NCI-H2227 (cell line): ENCODE measurements around the gene RPS6KC1.
"Not testable (repeated sequence)": the region's sequence is repeated elsewhere in the genome, so short reads cannot be mapped to it uniquely, and the experiment has no call there.

Experiments used
- DNase-seq: peaks from one replicate; lab custom pipeline; 2025; ENCODE audit not compliant: unreplicated experiment; lab: John Stamatoyannopoulos, UW

RPS6KC1 gene

DNA sequence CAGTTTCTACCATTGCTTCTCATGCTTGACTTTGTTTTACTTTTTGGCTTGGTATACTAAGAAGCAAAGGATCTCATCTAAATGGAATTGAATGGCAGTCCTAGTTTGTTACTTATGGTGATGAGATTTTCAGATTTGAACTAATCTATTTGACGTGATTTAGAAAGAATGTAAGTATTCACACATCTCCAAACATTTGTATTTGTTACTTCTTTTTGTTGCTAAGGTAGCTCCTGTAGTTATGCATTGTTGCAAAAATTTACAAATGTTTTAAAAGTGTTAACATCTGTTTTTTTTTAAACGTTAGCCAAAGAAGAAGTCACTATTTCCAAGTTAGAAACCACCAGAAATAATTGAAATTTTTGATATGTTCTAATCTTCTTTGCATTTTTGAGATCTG, 222.5 kb downstream of the RPS6KC1 start:
- DNase-seq, result no peak

DNA sequence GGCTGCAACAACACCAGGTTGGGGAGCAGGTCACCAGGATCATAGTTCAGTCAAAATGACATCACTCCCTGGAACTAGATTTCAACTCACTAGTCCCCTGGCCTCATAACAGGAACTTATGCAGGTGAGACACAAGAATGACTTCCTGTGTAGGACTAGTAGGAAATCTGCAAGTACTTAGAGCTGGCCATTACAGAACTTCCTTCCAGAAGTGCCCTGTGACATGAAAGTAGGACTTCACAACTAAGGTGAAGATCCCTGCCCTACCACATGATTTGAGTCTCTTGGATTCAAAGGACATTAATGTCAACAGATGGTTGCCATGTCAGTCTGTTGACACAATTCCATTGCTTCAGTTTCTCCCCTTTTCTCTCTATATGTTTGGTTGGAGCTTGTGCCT, 223.1 kb downstream of the RPS6KC1 start:
- DNase-seq, result no peak

DNA sequence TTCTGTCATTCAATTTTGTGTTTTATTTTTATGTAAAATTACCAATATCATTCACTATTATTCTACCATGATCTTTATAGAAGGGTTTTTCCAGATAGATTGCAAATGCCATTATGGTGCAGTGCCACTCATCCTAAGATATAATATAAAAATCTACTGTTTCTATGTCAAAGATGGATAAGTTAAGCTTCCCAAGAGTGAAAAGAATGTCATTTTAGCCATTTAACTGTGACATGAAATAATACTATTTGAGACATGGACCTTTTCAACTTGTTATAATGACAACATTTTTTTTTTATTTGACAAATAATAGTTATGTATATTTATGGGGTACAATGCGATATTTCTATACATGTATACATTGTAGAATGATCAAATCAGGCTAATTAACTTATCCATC, 224.3 kb downstream of the RPS6KC1 start:
- no peak for DNase-seq

DNA sequence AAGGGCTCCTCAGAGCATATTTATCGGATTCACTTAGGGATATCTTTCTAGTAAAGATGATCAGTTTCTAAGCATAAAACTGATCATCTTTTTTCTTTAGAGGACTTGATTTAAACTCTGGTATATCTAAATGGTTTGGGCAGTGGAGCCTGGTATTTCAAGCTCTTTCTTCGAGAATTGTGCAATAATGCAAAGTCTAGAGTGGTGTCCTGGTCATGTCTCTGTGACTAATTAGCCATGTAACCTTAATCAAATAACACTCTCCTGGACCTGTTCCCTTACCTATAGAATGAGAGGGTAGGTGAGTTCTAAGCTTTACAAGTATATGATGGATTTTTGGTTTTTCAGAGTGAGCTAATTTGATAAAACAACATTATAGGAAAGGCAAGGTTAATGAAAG, 225.2 kb downstream of the RPS6KC1 start:
- no peak for DNase-seq

DNA sequence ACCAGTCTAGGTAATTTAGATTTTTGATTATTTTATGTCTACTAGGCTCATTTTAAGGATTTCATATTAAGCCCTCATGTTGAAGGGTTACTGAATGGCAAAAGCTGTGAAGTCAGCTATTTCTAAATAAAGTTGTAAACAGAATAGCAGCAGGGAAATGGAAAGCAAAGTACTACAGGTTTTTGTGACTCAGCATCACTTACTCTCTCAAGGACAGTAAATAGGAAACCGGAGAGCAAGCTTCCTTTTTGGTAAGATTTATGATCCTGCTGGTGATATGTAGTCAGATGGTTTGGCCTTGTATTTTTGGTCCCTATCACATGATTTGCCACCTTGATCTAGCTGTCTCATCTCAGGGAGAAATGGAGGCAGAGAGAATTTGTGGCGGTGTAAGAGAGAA, 226.0 kb downstream of the RPS6KC1 start:
- no peak for DNase-seq

DNA sequence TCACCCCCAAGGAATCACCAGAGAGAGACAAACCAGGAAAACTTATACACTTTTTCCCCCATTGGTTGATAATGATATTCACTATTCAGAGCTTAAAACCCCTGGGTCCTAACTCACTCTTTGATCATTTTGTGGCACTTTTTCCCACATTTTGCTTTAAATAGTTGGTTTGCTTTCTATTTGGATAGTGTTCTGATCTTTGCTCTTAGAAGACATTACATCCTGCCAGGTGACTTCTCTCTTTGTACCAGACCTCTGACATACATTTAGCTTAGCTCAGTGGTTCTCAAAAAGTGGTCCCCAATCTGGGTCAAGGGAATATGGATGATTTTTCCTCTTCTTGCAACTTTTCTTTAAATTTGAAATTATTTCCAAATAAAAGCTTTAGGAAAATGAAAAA, 228.4 kb downstream of the RPS6KC1 start:
- no peak for DNase-seq

DNA sequence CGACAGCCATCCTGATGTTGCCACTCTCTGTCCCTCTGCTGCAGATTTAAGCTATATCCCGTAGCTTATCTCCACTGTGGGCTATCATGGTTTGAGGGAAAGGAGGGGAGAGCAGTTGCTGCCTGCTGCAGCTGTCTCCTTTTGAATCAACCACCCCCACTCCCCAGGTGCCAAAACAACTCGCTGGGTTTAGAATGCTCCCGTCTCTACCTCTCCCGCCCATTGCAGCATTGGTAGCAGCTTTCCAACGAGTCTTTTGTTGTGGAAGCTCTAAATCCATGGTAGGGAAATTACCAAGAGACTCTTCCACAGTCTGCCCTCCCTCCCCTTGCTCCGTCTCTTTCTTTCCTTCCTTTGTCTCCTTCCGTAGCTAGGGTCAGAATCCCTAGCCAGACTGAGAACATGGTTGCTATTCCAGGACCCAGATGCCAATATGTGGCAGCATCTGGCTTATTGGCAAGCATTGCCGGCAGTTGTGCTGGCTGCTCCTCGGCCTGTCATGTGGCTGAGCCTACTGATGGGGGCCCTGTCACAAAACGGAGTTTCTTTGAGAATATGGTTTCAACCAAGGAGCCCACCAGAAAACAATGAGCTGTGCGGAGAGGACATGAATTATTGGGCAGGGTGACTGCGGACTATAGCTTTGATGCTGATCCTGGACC, 230.7 kb downstream of the RPS6KC1 start:
- no peak for DNase-seq

DNA sequence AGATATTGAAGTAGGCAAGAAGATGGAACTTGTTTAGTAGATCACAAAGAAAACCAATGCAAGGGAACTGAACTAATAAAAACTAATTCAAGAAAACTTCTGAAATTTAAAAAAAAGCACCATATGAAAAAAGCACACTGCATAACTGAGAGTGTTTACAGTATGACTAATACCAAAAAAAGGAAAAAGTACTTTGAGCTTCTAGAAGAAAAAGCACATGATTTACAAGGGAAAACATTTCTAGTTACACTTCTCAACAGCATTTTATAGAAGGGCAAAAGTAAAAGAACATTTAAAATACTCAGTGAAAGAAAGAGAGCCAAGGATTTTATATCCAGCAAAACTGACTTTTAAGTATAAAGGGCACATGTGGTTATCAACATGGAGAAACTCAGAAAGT, 233.6 kb downstream of the RPS6KC1 start:
- no peak for DNase-seq

DNA sequence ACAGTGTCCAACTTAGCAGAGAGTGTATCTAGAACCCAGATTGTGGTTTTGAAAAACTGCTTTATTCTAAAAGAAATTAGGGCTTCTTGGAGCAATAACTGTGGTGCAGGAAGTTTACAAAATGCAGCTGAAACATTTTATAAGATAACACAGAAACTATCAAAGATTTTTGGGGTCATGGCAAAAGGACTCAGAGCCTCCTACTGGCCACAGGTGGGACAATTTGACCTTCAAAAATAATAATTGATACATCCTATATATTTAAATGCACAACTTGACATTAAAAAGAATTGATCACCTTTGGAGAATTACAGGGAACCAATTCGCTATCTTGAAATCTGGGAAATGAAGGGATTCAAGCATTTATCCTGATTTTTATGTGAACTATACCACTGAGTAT, 235.2 kb downstream of the RPS6KC1 start:
- no peak for DNase-seq

DNA sequence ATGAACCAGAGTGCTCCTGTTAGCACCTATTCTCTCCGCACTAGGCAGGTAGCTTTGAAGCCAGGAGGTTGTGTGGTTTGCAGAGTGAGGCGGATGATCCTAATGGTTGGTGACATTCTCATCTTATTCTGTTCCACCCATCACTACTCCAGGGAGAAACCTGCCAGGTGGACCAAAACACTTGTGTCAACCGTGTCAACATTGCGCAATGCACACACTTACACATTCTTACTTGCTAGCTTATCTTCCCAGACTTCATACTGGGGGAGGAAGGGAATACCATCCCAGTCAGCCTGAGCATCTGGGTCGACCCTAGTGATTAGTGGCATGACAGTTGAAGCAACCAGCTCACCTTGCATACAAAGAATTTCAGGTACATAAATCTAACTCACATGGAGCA, 236.9 kb downstream of the RPS6KC1 start:
- no peak for DNase-seq

DNA sequence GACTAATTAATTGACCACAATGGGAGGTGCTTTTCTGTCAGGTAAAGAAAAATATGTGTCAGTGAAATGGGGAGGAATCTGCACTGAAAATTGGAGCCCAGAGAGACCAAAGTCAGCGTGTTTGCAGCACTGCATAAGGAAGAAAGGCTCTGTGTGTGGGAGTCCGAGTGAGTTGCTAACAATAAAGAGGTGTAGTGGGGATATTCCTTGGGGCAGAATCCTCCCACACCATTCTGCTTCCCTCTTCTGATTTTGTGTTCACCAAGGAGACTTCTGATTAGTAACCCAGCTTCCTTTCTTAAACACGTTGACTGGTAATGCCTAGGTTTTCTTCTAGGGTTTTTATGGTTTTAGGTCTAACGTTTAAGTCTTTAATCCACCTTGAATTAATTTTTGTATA, 240.5 kb downstream of the RPS6KC1 start:
- DNase-seq, result no peak

DNA sequence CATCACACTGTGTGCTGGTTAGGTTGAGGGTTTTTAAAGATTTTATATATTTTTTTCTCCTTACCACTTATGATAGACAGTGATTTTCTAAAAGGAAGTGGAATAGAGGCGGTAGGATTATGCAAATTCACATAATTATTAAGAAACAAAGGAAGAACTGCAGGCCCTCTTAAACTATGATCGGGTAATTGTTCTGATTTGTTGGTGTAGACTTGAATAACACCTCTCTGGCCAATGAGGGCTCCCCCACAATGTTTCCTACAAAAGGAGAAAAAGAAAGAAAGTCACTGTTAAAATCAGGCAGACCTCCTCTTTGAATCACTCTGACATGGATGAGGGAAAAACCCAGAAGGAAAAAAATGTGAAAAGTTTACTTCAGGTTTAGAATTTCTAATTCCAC, 241.6 kb downstream of the RPS6KC1 start:
- DNase-seq, result no peak

DNA sequence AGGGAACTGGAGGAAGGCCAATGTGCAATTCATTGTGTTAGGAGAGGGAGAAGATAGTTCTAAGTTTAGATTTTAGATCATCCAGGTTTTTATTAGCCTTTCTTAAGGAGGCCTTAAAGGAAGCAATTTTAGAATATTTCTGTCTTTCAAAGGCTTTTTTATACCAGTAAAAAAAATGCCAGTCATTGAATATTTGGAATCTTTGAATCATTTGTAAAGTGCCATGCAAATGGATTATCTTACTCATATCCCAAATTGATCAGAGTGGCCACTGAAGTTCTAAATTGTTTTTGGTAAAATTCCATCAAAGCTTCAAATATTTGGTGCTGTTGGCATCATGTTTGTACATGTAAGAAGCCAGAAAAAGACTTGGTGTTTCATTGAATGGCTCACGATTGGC, 244.8 kb downstream of the RPS6KC1 start:
- DNase-seq, result no peak

DNA sequence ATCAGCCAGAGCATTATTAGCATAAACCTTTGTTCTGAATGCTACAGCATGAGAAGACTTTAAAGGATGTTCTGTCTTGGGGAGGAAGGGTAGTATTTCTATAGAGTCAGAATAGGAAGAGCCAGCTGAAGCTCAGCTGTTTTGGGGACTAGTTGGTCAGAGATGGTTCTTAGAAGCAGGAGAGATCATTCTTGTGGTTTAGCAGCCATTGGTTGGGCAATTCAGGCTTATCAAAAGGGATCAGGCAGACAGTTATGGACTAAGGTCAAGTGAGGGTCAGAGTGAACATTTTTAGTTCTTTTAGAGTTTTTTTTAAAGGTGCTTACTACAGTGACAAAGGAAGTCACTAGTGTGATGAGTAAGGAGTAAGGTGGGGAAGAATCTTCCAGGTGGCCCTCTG, 245.5 kb downstream of the RPS6KC1 start:
- no peak for DNase-seq

DNA sequence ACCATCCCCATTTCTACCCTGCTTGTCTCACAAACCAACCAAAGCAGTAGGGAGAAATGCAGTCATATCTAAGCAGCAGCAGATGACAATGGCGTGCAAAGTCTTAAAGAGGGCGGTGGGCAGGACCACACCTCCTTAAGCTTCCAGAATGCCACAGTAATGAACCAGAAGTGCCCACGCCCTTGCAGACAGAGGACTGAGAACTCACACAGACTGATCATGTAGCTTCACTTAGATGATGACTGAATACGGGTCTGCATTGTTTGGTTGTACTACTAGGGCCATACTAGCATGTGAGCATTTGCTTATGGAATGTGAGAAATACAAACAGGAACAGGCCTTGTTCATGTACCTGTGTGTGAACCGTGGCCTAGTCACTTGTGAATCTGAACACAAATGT, 246.0 kb downstream of the RPS6KC1 start:
- DNase-seq, result no peak

DNA sequence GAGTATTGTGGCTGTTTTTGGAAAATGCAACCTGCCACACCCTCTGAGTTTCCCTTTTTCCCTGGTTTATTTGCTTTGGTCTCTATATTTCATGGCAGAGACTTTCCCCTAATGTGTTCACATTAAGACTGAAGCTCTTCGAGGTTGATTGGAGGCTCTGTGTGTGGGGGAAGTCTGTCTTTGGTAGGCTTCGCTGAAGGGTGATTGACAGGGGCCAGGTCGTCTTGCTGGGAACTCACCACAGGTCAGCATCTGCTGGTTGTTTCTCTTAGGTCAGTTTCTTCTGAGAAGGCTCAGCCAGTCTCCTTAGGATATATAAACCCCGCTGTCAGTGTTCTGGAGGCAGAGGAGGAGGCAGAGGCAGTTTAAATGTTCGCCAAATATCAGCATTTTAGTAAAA, 249.4 kb downstream of the RPS6KC1 start:
- no peak for DNase-seq

DNA sequence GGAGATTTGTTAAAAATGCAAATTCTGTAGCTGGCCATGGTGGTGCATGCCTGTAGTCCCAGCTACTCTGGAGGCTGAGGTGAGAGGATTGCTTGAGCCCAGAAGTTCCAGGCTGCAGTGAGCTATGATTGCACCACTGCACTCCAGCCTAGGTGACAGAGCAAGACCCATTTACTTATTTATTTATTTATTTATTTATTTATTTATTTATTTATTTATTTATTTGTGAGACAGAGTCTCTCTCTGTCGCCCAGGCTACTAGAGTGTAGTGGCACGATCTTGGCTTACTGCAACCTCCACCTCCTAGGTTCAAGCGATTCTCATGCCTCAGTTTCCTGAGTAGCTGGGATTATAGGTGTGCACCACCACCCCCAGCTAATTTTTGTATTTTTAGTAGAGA, 250.5 kb downstream of the RPS6KC1 start:
- not testable (repeated sequence) for DNase-seq

DNA sequence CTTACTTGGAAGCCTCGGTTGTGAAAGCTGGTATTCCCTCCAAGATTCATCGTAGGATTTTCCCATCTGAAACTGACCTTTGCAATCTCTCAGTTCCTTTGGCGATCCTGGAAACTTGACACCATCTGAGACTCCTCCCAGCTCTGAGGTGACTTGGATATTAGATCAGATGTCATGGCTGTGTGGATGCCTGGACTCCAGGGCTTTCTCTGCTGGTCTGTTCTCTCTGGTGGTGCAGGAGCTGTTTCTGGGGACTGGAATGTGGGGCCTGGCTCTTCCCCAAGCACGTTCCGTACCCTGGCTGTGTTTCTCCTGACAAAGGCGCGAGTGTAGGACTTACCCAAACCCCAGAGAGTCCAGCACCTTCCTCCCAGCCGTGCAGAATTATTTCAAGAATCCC, 252.2 kb downstream of the RPS6KC1 start:
- no peak for DNase-seq

DNA sequence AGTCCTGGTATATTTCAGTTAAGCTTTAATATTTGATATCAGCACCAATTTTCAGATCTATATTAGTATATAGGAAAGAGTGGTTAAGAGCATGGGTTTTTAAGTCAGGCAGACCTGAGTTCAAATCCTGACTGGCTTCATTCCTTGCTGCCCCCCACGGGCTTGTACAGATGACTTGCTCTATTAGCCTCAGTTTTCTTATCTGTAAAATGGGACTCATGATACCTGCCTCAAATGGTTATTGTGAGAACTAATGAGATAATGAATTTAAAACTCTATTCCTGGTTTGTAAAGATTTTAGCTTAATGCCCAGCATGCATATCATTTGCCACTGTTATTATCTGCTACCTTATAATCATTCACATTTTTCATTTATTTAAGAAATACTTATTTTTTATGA, 264.5 kb downstream of the RPS6KC1 start:
- DNase-seq, result no peak

DNA sequence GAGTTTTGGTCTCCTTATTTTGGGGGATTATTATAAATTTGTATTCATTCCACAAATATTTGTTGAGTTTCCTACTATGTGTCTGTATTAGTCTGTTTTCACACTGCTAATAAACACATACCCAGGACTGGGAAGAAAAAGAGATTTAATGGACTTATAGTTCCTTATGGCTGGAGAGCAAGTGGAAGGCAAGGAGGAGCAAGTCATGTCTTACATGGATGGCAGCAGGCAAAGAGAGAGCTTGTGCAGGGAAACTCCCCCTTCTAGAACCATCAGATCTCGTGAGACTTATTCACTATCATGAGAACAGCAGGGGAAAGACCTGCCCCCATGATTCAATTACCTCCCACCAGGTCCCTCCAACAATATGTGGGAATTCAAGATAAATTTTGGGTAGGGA, 267.4 kb downstream of the RPS6KC1 start:
- not testable (repeated sequence) for DNase-seq

DNA sequence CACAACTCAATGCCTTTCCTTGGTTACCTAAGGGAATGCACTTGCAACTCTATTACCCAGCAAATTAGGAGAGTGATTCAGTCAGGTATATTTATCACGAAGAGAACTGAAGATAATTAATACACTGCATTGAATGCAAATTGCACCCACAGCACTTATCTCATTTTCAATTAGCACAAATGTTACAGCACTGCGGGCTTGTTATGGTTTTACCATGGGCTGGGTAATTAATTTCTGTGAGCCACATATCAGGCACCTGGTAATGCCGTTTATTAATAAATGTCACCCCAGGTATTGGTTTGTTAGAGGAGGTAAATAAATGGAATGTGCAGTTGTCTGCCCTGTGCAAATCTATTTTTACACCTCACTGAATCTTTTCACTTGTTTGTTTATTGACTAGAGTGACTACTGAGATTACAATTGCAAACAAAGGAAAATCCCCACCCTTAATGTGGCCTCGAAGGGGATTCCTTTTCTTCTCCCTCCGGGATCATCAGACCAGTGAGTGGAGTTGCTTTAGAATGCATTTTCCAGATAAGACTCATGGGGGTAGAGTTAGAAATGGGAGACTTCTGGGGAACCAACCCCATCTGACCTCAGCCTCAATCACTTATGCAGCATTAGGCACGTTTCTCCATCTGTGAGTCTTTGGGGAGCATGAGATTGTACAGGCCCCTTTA, 269.3 kb downstream of the RPS6KC1 start:
- no peak for DNase-seq
